ENCODE data around the gene CACNA1B. TPM values are rescaled to one million over a fixed set of nuclear protein-coding genes. Genes with fewer than 3 reads are reported as not detected.

The CACNA1B gene
- total RNA-seq, 2 donors from 2014 or later = 0.26 to 0.99 TPM

DNA sequence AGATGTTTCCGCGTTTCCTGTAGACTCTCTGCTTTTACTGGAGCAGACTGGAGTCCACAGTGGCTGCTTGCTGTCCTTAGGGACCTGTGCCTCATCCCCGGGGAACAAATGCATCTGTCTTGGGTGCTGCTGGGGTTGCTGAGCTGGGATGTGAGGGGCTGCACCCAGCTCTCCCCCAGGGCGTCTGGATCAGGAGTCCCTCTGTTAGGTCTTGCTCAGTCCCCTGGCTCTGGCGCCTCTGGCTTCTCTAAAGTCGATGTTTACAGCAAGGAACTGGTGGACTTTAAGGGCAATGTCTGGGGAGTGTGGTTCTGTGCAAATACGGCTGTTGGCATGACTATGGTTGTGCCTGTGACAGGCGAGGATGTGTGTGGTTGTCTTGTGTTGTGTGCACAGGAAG, 91.4 kb downstream of the CACNA1B start:
- WGBS, 2 donors = 48 to 64% methylated on average over 7 to 8 of the region's 8 CpGs
- Histone ChIP-seq H3K27me3 (no peaks in the 10 kb centered on the region), H3K36me3 (replicated peaks in 1 of 2; ENCODE audit: insufficient read depth in 1 of 2, low read depth in 2 of 2) (no peaks in the 10 kb centered on the region), H3K4me1 (no peaks in the 10 kb centered on the region), H3K27ac (no peak overlapping the region), H3K9me3 (no peaks in the 10 kb centered on the region), H3K4me3 (no peak overlapping the region)
- TF ChIP-seq, protein P1, sequence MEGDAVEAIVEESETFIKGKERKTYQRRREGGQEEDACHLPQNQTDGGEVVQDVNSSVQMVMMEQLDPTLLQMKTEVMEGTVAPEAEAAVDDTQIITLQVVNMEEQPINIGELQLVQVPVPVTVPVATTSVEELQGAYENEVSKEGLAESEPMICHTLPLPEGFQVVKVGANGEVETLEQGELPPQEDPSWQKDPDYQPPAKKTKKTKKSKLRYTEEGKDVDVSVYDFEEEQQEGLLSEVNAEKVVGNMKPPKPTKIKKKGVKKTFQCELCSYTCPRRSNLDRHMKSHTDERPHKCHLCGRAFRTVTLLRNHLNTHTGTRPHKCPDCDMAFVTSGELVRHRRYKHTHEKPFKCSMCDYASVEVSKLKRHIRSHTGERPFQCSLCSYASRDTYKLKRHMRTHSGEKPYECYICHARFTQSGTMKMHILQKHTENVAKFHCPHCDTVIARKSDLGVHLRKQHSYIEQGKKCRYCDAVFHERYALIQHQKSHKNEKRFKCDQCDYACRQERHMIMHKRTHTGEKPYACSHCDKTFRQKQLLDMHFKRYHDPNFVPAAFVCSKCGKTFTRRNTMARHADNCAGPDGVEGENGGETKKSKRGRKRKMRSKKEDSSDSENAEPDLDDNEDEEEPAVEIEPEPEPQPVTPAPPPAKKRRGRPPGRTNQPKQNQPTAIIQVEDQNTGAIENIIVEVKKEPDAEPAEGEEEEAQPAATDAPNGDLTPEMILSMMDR (IDR thresholded peaks at IDR 0.05) = no peak
- no peak for TF ChIP-seq POLR2A (IDR thresholded peaks at IDR 0.05)
- intact Hi-C loops (cut with DNase I) = no loop called here
- ATAC-seq (no peak), DNase-seq (no peak)

DNA sequence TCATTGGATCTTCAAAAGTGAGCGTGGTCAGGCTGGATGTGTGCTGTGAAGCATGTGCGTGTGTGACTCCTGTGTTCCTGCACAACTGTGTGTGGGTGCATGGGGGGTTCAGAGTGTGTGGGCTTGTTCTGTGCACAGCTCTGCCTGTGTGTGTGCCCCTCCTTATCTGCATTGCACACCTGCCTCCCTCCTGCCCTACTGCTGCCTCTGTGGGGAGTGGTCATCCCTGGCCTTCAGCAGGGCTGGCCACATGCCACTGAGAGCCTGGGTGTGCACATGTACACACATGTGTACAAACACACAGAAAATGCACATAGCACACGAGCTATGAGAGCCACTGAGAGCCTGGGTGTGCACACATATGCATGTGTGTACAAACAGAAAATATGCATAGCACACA, 92.1 kb downstream of the CACNA1B start:
- 69 to 96% methylated on average over 3 of the region's 3 CpGs for WGBS, 2 donors
- ATAC-seq (no peak), DNase-seq (no peak)
- intact Hi-C loops (cut with DNase I) = no loop called here
- H3K4me1 ChIP-seq = no peaks in the 10 kb centered on the region
- TF ChIP-seq POLR2A (IDR thresholded peaks at IDR 0.05) = no peak
- TF ChIP-seq, protein P1 (IDR thresholded peaks at IDR 0.05) = no peak
- no peaks in the 10 kb centered on the region for H3K36me3 ChIP-seq (replicated peaks in 1 of 2; ENCODE audit: insufficient read depth in 1 of 2, low read depth in 2 of 2)
- H3K4me3 ChIP-seq = no peak overlapping the region
- no peak overlapping the region for H3K27ac ChIP-seq
- no peaks in the 10 kb centered on the region for H3K9me3 ChIP-seq
- H3K27me3 ChIP-seq = no peaks in the 10 kb centered on the region

DNA sequence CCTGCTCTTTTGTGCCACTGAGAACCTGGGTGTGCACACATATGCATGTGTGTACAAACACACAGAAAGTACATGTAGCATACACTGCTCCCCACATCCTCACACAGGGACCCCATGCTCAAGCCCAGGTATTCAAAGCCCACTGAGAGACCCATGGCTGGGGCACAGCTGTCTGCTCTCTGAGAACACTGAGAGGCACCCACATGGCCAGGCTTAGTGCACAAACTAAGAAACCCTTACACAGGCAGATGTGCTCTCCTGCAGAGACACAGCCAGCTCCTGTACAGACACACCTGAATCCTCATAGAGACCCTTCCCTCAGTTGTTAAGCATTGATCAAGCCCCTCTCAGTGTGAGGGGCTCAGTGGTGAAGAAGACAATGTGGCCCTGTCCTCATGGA, 92.5 kb downstream of the CACNA1B start:
- DNase-seq = no peak
- H3K9me3 ChIP-seq = no peaks in the 10 kb centered on the region
- ATAC-seq = no peak

DNA sequence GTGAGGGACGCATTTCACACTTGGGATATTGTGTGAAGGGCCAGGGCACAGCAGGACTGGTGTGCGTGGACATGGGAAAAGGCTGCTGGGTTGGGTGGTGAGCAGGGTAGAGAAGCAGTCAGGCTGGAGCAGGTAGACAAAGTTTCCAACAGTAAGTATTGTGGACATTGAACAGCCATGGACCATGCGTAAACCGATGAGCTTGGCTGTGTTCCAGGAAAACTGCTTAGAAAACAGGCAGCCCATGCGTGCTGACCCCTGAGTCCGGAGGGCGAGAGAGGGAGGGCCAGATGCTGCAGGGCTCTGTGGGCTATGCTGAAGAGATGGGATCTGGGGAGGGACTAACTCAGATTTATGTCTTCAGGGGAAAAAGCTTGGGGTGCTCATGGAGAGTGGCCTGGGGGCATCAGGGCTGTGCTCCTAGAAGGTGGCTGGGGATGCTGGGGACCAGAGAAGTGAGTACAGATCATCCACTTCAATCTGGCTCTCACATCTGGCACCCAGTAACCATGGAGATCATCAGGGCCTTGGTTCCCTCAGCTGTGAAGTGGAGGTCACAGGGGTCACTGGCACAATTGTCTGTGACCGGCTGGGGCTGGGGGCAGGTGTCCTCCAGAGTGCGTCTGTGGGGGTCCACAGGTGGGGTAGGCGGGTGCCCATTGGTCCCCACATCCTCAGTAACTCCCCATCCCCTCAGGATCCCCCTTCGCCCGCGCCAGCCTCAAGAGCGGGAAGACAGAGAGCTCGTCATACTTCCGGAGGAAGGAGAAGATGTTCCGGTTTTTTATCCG, 93.3 kb downstream of the CACNA1B start:
- 64 to 72% methylated on average over 9 to 16 of the region's 18 CpGs for WGBS, 2 donors
- intact Hi-C loops (cut with DNase I) = no loop called here
- Histone ChIP-seq H3K4me1 (no peaks in the 10 kb centered on the region), H3K27me3 (no peaks in the 10 kb centered on the region), H3K27ac (no peak overlapping the region), H3K9me3 (no peaks in the 10 kb centered on the region), H3K36me3 (replicated peaks in 1 of 2; ENCODE audit: insufficient read depth in 1 of 2, low read depth in 2 of 2) (no peaks in the 10 kb centered on the region), H3K4me3 (no peak overlapping the region)
- TF ChIP-seq POLR2A (IDR thresholded peaks at IDR 0.05) = no peak
- TF ChIP-seq, protein P1 (IDR thresholded peaks at IDR 0.05) = no peak
- ATAC-seq (no peak), DNase-seq (no peak)

More for the DNA sequence above, 92.5 kb downstream of the CACNA1B start:
- Histone ChIP-seq H3K4me3 (no peak overlapping the region), H3K4me1 (no peaks in the 10 kb centered on the region), H3K27me3 (no peaks in the 10 kb centered on the region), H3K27ac (no peak overlapping the region), H3K36me3 (replicated peaks in 1 of 2; ENCODE audit: insufficient read depth in 1 of 2, low read depth in 2 of 2) (no peaks in the 10 kb centered on the region)
- intact Hi-C loops (cut with DNase I) = no loop called here
- TF ChIP-seq, protein P1 (IDR thresholded peaks at IDR 0.05) = no peak
- TF ChIP-seq POLR2A (IDR thresholded peaks at IDR 0.05) = no peak
